ENCODE measurements around the gene WTAP.

DNA sequence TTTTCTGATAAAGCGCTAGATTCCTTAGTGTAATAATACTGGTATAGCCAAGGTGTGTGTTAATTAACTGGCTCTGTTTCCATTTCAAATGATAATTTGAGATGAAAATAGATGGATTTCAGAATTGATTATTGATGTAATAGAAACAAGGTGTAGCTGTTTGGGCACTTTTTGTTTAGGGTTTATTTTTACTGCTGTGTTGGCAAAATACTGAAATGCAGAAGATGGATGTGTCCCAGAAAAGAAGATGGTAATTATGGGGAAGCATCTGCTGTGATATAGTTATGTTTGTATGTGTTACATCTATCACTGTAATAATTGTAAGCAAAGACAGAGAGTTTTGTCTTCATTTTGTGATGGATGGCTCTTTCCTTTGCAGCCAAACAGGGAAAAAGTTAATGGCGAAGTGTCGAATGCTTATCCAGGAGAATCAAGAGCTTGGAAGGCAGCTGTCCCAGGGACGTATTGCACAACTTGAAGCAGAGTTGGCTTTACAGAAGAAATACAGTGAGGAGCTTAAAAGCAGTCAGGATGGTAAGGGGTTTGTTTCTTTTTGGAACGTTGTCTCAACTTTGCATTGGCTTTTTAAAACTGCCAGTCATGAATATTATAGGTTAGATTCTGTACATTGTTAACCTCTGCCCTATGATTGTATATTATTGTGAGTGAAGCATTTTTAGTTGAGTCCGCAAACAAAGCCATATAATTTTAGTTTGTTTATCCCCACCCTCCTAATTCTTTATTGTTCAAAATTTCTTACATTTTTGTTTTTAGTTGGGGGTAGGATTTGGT is 26.0 kb downstream of the WTAP start:
- TF ChIP-seq EP300 (IDR thresholded peaks at IDR 0.05; ENCODE audit: borderline replicate concordance) (no peak), CREB1 (IDR thresholded peaks at IDR 0.05; ENCODE audit: low read depth) (no peak), FOXM1 (IDR thresholded peaks at IDR 0.05; ENCODE audit: borderline replicate concordance, low read depth) (no peak), RAD21 (IDR thresholded peaks at IDR 0.05; ENCODE audit: low read depth) (no peak), YY1 (IDR thresholded peaks at IDR 0.05; ENCODE audit: low read depth) (no peak), ZBTB7A (IDR thresholded peaks at IDR 0.05; ENCODE audit: low read depth) (no peak)
- TF ChIP-seq, protein P1, sequence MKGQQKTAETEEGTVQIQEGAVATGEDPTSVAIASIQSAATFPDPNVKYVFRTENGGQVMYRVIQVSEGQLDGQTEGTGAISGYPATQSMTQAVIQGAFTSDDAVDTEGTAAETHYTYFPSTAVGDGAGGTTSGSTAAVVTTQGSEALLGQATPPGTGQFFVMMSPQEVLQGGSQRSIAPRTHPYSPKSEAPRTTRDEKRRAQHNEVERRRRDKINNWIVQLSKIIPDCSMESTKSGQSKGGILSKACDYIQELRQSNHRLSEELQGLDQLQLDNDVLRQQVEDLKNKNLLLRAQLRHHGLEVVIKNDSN (IDR thresholded peaks at IDR 0.05) = no peak
- TF ChIP-seq, protein P2, sequence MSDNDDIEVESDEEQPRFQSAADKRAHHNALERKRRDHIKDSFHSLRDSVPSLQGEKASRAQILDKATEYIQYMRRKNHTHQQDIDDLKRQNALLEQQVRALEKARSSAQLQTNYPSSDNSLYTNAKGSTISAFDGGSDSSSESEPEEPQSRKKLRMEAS (IDR thresholded peaks at IDR 0.05) = no peak
- TF ChIP-seq, protein P3, sequence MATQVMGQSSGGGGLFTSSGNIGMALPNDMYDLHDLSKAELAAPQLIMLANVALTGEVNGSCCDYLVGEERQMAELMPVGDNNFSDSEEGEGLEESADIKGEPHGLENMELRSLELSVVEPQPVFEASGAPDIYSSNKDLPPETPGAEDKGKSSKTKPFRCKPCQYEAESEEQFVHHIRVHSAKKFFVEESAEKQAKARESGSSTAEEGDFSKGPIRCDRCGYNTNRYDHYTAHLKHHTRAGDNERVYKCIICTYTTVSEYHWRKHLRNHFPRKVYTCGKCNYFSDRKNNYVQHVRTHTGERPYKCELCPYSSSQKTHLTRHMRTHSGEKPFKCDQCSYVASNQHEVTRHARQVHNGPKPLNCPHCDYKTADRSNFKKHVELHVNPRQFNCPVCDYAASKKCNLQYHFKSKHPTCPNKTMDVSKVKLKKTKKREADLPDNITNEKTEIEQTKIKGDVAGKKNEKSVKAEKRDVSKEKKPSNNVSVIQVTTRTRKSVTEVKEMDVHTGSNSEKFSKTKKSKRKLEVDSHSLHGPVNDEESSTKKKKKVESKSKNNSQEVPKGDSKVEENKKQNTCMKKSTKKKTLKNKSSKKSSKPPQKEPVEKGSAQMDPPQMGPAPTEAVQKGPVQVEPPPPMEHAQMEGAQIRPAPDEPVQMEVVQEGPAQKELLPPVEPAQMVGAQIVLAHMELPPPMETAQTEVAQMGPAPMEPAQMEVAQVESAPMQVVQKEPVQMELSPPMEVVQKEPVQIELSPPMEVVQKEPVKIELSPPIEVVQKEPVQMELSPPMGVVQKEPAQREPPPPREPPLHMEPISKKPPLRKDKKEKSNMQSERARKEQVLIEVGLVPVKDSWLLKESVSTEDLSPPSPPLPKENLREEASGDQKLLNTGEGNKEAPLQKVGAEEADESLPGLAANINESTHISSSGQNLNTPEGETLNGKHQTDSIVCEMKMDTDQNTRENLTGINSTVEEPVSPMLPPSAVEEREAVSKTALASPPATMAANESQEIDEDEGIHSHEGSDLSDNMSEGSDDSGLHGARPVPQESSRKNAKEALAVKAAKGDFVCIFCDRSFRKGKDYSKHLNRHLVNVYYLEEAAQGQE (IDR thresholded peaks at IDR 0.05; ENCODE audit: low read depth) = no peak
